Activated T-helper 2 cell treated with anti-CD3 and anti-CD28 coated beads, Interferon-gamma antibody, Interleukin-2, Interleukin-4, amounts not matched to agents 10 μg/mL and 5 μg/mL and 100 μg/mL, durations not matched to agents 14 hours and 24 hours and 36 hours (primary cell): ENCODE results near the gene DDX10. TPM values are rescaled to one million over a fixed set of nuclear protein-coding genes. Genes with fewer than 3 reads are reported as not detected.

Source experiments
- DNase-seq: peaks from one replicate; pipeline ENCODE4 v3.0.0; 2021; ENCODE audit warnings: low spot score
- H3K27ac Mint-ChIP-seq: one replicate; pipeline ENCODE4 v1.8.0; 2021; ENCODE audit warnings: mixed read lengths
- H3K27me3 Mint-ChIP-seq: one replicate; pipeline ENCODE4 v1.8.0; 2021; ENCODE audit warnings: low read depth, mixed read lengths
- H3K36me3 Mint-ChIP-seq: one replicate; pipeline ENCODE4 v1.8.0; 2021; ENCODE audit warnings: low read depth, mixed read lengths
- H3K4me1 Mint-ChIP-seq: one replicate; pipeline ENCODE4 v1.8.0; 2021; ENCODE audit warnings: low read depth, mixed read lengths
- H3K4me3 Mint-ChIP-seq: one replicate; pipeline ENCODE4 v1.8.0; 2021; ENCODE audit warnings: low read depth, mild to moderate bottlenecking, moderate library complexity, mixed read lengths
- H3K9me3 Mint-ChIP-seq: one replicate; pipeline ENCODE4 v1.8.0; 2021; ENCODE audit warnings: mixed read lengths
- intact Hi-C: fragments of 100-400 bp; cut with micrococcal nuclease; formaldehyde crosslinking; loops from one replicate; pipeline ENCODE4 v1.15.1; 2023
- total RNA-seq: library from RNA; stranded (reverse); gene quantifications from 2 replicates; pipeline ENCODE4 v1.2.3, GENCODE V29; 2022

DDX10 gene
- total RNA-seq, 1 donor from 2014 or later, result 57.8 TPM

- Mint-ChIP-seq H3K27ac (no peak overlapping the region), H3K36me3 (no peaks in the 10 kb centered on the region), H3K27me3 (no peaks in the 10 kb centered on the region), H3K4me3 (no peak overlapping the region), H3K9me3 (no peaks in the 10 kb centered on the region), H3K4me1 (peaks cover 2% of the 10 kb centered on the region)
- no peak for DNase-seq
- intact Hi-C loops, result no loop called here
Measured at GRCh38 chr11:108933630-108934029, 268.8 kb downstream of the DDX10 start.

- Mint-ChIP-seq H3K27ac (no peak overlapping the region), H3K36me3 (no peaks in the 10 kb centered on the region)
Measured at GRCh38 chr11:108934289-108934688, 269.4 kb downstream of the DDX10 start.

GRCh38 chr11:108934696-108935095, 269.8 kb downstream of the DDX10 start:
- Mint-ChIP-seq H3K27me3 (no peaks in the 10 kb centered on the region), H3K9me3 (no peaks in the 10 kb centered on the region), H3K36me3 (no peaks in the 10 kb centered on the region), H3K27ac (no peak overlapping the region), H3K4me1 (peaks cover 2% of the 10 kb centered on the region), H3K4me3 (no peak overlapping the region)
- DNase-seq, result no peak
- intact Hi-C loops, result no loop called here

More at GRCh38 chr11:108934289-108934688, 269.4 kb downstream of the DDX10 start:
- Mint-ChIP-seq H3K9me3 (no peaks in the 10 kb centered on the region), H3K4me3 (no peak overlapping the region), H3K27me3 (no peaks in the 10 kb centered on the region), H3K4me1 (peaks cover 2% of the 10 kb centered on the region)
- intact Hi-C loops, result no loop called here
- no peak for DNase-seq

- no peaks in the 10 kb centered on the region for H3K9me3 Mint-ChIP-seq
- H3K4me3 Mint-ChIP-seq, result no peak overlapping the region
- peaks cover 2% of the 10 kb centered on the region for H3K4me1 Mint-ChIP-seq
- intact Hi-C loops, result no loop called here
- H3K27ac Mint-ChIP-seq, result no peak overlapping the region
- H3K36me3 Mint-ChIP-seq, result peaks cover 14% of the 10 kb centered on the region
- DNase-seq, result no peak
- no peaks in the 10 kb centered on the region for H3K27me3 Mint-ChIP-seq
Measured at GRCh38 chr11:108937746-108938145, 272.9 kb downstream of the DDX10 start.

GRCh38 chr11:108938604-108939003, 273.7 kb downstream of the DDX10 start:
- DNase-seq, result no peak
- intact Hi-C loops, result no loop called here
- Mint-ChIP-seq H3K9me3 (no peaks in the 10 kb centered on the region), H3K27me3 (no peaks in the 10 kb centered on the region), H3K27ac (no peak overlapping the region), H3K4me3 (no peak overlapping the region), H3K4me1 (peaks cover 2% of the 10 kb centered on the region), H3K36me3 (peaks cover 14% of the 10 kb centered on the region)

GRCh38 chr11:108939135-108939534, 274.3 kb downstream of the DDX10 start:
- Mint-ChIP-seq H3K27ac (no peak overlapping the region), H3K4me1 (peaks cover 2% of the 10 kb centered on the region), H3K27me3 (no peaks in the 10 kb centered on the region), H3K4me3 (no peak overlapping the region), H3K9me3 (no peaks in the 10 kb centered on the region), H3K36me3 (peaks cover 14% of the 10 kb centered on the region)
- intact Hi-C loops, result no loop called here
- no peak for DNase-seq

- Mint-ChIP-seq H3K9me3 (peaks cover 4% of the 10 kb centered on the region), H3K36me3 (peaks cover 14% of the 10 kb centered on the region), H3K4me3 (no peak overlapping the region), H3K27ac (no peak overlapping the region), H3K27me3 (no peaks in the 10 kb centered on the region), H3K4me1 (peaks cover 4% of the 10 kb centered on the region)
- intact Hi-C loops, result no loop called here
- DNase-seq, result no peak
Measured at GRCh38 chr11:108943853-108944252, 279.0 kb downstream of the DDX10 start.

GRCh38 chr11:108944471-108945178, 279.8 kb downstream of the DDX10 start:
- no peak for DNase-seq
- intact Hi-C loops, result no loop called here
- Mint-ChIP-seq H3K9me3 (peaks cover 4% of the 10 kb centered on the region), H3K27me3 (no peaks in the 10 kb centered on the region), H3K27ac (no peak overlapping the region), H3K36me3 (peaks cover 14% of the 10 kb centered on the region), H3K4me1 (peaks cover 4% of the 10 kb centered on the region), H3K4me3 (no peak overlapping the region)

GRCh38 chr11:108945341-108945740, 280.5 kb downstream of the DDX10 start:
- Mint-ChIP-seq H3K36me3 (peaks cover 11% of the 10 kb centered on the region), H3K27me3 (no peaks in the 10 kb centered on the region), H3K4me1 (peaks cover 4% of the 10 kb centered on the region), H3K4me3 (no peak overlapping the region), H3K9me3 (peaks cover 4% of the 10 kb centered on the region), H3K27ac (no peak overlapping the region)
- no peak for DNase-seq
- intact Hi-C loops, result no loop called here

- intact Hi-C loops, result no loop called here
- no peaks in the 10 kb centered on the region for H3K36me3 Mint-ChIP-seq
- H3K4me3 Mint-ChIP-seq, result no peak overlapping the region
- peaks cover 4% of the 10 kb centered on the region for H3K9me3 Mint-ChIP-seq
- peaks cover 4% of the 10 kb centered on the region for H3K4me1 Mint-ChIP-seq
- no peaks in the 10 kb centered on the region for H3K27me3 Mint-ChIP-seq
- no peak overlapping the region for H3K27ac Mint-ChIP-seq
- no peak for DNase-seq
Measured at GRCh38 chr11:108947654-108948570, 283.0 kb downstream of the DDX10 start.

GRCh38 chr11:108958368-108959104, 293.7 kb downstream of the DDX10 start:
- Mint-ChIP-seq H3K27ac (no peak overlapping the region), H3K27me3 (no peaks in the 10 kb centered on the region), H3K36me3 (no peaks in the 10 kb centered on the region), H3K4me3 (no peak overlapping the region), H3K9me3 (no peaks in the 10 kb centered on the region), H3K4me1 (peaks cover 14% of the 10 kb centered on the region)
- intact Hi-C loops, result no loop called here
- DNase-seq, result no peak

GRCh38 chr11:108959105-108959761, 294.4 kb downstream of the DDX10 start:
- Mint-ChIP-seq H3K36me3 (no peaks in the 10 kb centered on the region), H3K9me3 (no peaks in the 10 kb centered on the region), H3K4me1 (peaks cover 14% of the 10 kb centered on the region), H3K27me3 (no peaks in the 10 kb centered on the region), H3K27ac (no peak overlapping the region), H3K4me3 (no peak overlapping the region)
- intact Hi-C loops, result no loop called here
- DNase-seq, result no peak
